Bronchial epithelial cell (primary cell): ENCODE data around the gene P2RX3. TPM values are rescaled to one million over a fixed set of nuclear protein-coding genes. Genes with fewer than 3 reads are reported as not detected.

ENCODE experiments used
- DNase-seq: peaks from one replicate; pipeline ENCODE4 v3.0.0-alpha.2; 2010; ENCODE audit warnings: low read depth
- FAIRE-seq: peaks from 2 replicates; lab custom pipeline; 2011; peaks lifted over from hg19 to GRCh38; lab: Jason Lieb, UNC
- H3K27me3 ChIP-seq: 2 replicates; pipeline ENCODE4 v1.5.1; 2011; ENCODE audit warnings: low read length; ENCODE audit not compliant: control insufficient read depth, insufficient read depth
- H3K36me3 ChIP-seq: 2 replicates; pipeline ENCODE4 v1.5.1; 2011; ENCODE audit warnings: low read length; ENCODE audit not compliant: control insufficient read depth, insufficient read depth
- H3K4me3 ChIP-seq: 2 replicates; pipeline ENCODE4 v1.5.1; 2011; ENCODE audit warnings: mild to moderate bottlenecking, low read depth, low read length, control low read depth
- CTCF ChIP-seq: IDR thresholded peaks from 2 replicates; pipeline ENCODE4 v1.5.1; 2011; ENCODE audit warnings: mild to moderate bottlenecking, moderate library complexity, low read length, control low read depth, inconsistent platforms; ENCODE audit not compliant: insufficient read depth, severe bottlenecking
- total RNA-seq: library from RNA; depleted of rRNA; stranded (reverse); fragments of >200 nt; gene quantifications from 2 replicates; pipeline ENCODE4 v1.2.1, GENCODE V29; 2014

P2RX3 gene
- total RNA-seq, 1 donor from 2014 or later = not detected

GRCh38 chr11:57348636-57349313 is 10.6 kb downstream of the P2RX3 start:
- DNase-seq = no peak
- H3K36me3 ChIP-seq = no peaks in the 10 kb centered on the region
- no peaks in the 10 kb centered on the region for H3K27me3 ChIP-seq
- no peak overlapping the region for H3K4me3 ChIP-seq
- no peak for FAIRE-seq
- TF ChIP-seq CTCF = no peak

- H3K36me3 ChIP-seq = no peaks in the 10 kb centered on the region
- FAIRE-seq (no peak), DNase-seq (no peak)
- peak; percentile 94 for TF ChIP-seq CTCF
- no peak overlapping the region for H3K4me3 ChIP-seq
- no peaks in the 10 kb centered on the region for H3K27me3 ChIP-seq
Observed at GRCh38 chr11:57349491-57350274, 11.5 kb downstream of the P2RX3 start.

- DNase-seq (no peak), FAIRE-seq (no peak)
- TF ChIP-seq CTCF = no peak
- Histone ChIP-seq H3K4me3 (no peak overlapping the region), H3K27me3 (no peaks in the 10 kb centered on the region), H3K36me3 (no peaks in the 10 kb centered on the region)
Observed at GRCh38 chr11:57353036-57353435, 14.9 kb downstream of the P2RX3 start.

GRCh38 chr11:57353446-57353845 is 15.3 kb downstream of the P2RX3 start:
- H3K36me3 ChIP-seq = no peaks in the 10 kb centered on the region
- DNase-seq (no peak), FAIRE-seq (no peak)
- no peaks in the 10 kb centered on the region for H3K27me3 ChIP-seq
- no peak overlapping the region for H3K4me3 ChIP-seq
- no peak for TF ChIP-seq CTCF

- FAIRE-seq (no peak), DNase-seq (no peak)
- Histone ChIP-seq H3K27me3 (no peaks in the 10 kb centered on the region), H3K36me3 (no peaks in the 10 kb centered on the region), H3K4me3 (no peak overlapping the region)
- TF ChIP-seq CTCF = no peak
Observed at GRCh38 chr11:57353852-57354251, 15.7 kb downstream of the P2RX3 start.
